GM23338 (cell line): ENCODE measurements around the gene NPAS2.

Source experiments
- CREB1 ChIP-seq: fragments of 250-450 bp; sonication (Bioruptor Pico); IDR thresholded peaks from 2 replicates; pipeline ENCODE4 v1.5.0; 2020; ENCODE audit warnings: low read depth, mild to moderate bottlenecking, moderate library complexity
- EZH2 ChIP-seq: fragments of 200-600 bp; sonication (generic); IDR thresholded peaks from one replicate; pipeline ENCODE4 v1.8.0; 2017; ENCODE audit warnings: antibody characterized with exemption, mild to moderate bottlenecking, low read depth; ENCODE audit not compliant: unreplicated experiment
- EZH2phosphoT487 ChIP-seq: fragments of 200-600 bp; sonication (generic); IDR thresholded peaks from one replicate; pipeline ENCODE4 v1.8.1; 2018; ENCODE audit warnings: antibody characterized with exemption; ENCODE audit not compliant: unreplicated experiment
- JUNB ChIP-seq: IDR thresholded peaks from one replicate; pipeline ENCODE4 v1.6.1; 2016; ENCODE audit warnings: antibody characterized with exemption; ENCODE audit not compliant: unreplicated experiment
- NANOG ChIP-seq: IDR thresholded peaks from 2 replicates; pipeline ENCODE4 v1.6.1; 2016; ENCODE audit warnings: antibody characterized with exemption, borderline replicate concordance
- POLR2AphosphoS5 ChIP-seq: IDR thresholded peaks from 2 replicates; pipeline ENCODE4 v1.6.1; 2016; ENCODE audit warnings: antibody characterized with exemption, low read depth
- STAT1 ChIP-seq: IDR thresholded peaks from one replicate; pipeline ENCODE4 v1.6.1; 2016; ENCODE audit warnings: antibody characterized with exemption; ENCODE audit not compliant: unreplicated experiment
- ZNF114 ChIP-seq: fragments of 250-450 bp; sonication (Bioruptor Pico); IDR thresholded peaks from 2 replicates; pipeline ENCODE4 v1.5.0; 2020; ENCODE audit warnings: mild to moderate bottlenecking, moderate library complexity
- TF ChIP-seq, protein P1 (sequence below): IDR thresholded peaks from one replicate; pipeline ENCODE4 v1.6.1; 2018; ENCODE audit warnings: antibody characterized with exemption; ENCODE audit not compliant: unreplicated experiment
- TF ChIP-seq, protein P2 (sequence below), 2 experiments: fragments of 200-600 bp in 1 of 2; sonication (generic) in 1 of 2; conservative IDR thresholded peaks; 2 replicates each; pipeline versions ENCODE4 v1.5.1 to v1.6.1; 2016 to 2017; ENCODE audit warnings: antibody characterized with exemption in 2 of 2, low read depth in 2 of 2, mild to moderate bottlenecking in 2 of 2, moderate library complexity in 1 of 2

DNA sequence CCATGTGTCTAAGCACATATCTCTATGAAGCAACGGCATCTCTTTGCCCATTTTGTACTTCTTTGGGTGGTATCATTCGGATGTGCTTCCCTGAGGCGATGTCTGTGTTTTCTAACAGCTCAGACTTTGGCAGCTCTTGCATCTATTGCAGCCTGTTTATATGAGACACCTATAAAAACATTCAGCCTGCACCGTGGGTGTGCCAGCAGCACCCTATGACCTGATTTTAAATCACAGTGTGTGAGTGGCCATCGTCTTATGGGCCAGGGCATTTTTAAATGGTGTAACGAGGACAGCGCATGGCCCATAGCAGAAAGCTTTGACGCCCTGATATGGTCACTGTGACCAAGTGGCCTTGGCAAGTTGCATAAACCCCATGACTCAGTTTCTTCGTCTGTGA lies 12.9 kb downstream of the NPAS2 start:
- TF ChIP-seq, protein P1, sequence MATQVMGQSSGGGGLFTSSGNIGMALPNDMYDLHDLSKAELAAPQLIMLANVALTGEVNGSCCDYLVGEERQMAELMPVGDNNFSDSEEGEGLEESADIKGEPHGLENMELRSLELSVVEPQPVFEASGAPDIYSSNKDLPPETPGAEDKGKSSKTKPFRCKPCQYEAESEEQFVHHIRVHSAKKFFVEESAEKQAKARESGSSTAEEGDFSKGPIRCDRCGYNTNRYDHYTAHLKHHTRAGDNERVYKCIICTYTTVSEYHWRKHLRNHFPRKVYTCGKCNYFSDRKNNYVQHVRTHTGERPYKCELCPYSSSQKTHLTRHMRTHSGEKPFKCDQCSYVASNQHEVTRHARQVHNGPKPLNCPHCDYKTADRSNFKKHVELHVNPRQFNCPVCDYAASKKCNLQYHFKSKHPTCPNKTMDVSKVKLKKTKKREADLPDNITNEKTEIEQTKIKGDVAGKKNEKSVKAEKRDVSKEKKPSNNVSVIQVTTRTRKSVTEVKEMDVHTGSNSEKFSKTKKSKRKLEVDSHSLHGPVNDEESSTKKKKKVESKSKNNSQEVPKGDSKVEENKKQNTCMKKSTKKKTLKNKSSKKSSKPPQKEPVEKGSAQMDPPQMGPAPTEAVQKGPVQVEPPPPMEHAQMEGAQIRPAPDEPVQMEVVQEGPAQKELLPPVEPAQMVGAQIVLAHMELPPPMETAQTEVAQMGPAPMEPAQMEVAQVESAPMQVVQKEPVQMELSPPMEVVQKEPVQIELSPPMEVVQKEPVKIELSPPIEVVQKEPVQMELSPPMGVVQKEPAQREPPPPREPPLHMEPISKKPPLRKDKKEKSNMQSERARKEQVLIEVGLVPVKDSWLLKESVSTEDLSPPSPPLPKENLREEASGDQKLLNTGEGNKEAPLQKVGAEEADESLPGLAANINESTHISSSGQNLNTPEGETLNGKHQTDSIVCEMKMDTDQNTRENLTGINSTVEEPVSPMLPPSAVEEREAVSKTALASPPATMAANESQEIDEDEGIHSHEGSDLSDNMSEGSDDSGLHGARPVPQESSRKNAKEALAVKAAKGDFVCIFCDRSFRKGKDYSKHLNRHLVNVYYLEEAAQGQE: no peak
- TF ChIP-seq EZH2: no peak
- TF ChIP-seq EZH2phosphoT487: no peak
- TF ChIP-seq, protein P2, sequence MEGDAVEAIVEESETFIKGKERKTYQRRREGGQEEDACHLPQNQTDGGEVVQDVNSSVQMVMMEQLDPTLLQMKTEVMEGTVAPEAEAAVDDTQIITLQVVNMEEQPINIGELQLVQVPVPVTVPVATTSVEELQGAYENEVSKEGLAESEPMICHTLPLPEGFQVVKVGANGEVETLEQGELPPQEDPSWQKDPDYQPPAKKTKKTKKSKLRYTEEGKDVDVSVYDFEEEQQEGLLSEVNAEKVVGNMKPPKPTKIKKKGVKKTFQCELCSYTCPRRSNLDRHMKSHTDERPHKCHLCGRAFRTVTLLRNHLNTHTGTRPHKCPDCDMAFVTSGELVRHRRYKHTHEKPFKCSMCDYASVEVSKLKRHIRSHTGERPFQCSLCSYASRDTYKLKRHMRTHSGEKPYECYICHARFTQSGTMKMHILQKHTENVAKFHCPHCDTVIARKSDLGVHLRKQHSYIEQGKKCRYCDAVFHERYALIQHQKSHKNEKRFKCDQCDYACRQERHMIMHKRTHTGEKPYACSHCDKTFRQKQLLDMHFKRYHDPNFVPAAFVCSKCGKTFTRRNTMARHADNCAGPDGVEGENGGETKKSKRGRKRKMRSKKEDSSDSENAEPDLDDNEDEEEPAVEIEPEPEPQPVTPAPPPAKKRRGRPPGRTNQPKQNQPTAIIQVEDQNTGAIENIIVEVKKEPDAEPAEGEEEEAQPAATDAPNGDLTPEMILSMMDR (conservative IDR thresholded peaks at IDR 0.05; ENCODE audit: low read depth in 2 of 2): no peak
- TF ChIP-seq ZNF114 (CRISPR knock-in tag): no peak
- no peak for TF ChIP-seq JUNB
- TF ChIP-seq POLR2AphosphoS5: no peak
- no peak for TF ChIP-seq CREB1 (CRISPR knock-in tag)
- TF ChIP-seq STAT1: no peak
- TF ChIP-seq NANOG: no peak
